D721Med (cell line): Measurements from ENCODE around the gene SNX12.
A peak's percentile ranks its signal among the peaks of the same experiment; 100 is the strongest.

Experiments
- DNase-seq: peaks from one replicate; pipeline ENCODE4 v3.0.0; 2011; ENCODE audit warnings: low spot score; ENCODE audit not compliant: insufficient read length
- FAIRE-seq: peaks from 2 replicates; lab custom pipeline; 2011; peaks lifted over from hg19 to GRCh38; lab: Jason Lieb, UNC
- TF ChIP-seq, protein P1 (sequence below): IDR thresholded peaks from 2 replicates; pipeline ENCODE4 v1.5.1; 2012; ENCODE audit warnings: mild to moderate bottlenecking, control low read depth; ENCODE audit not compliant: insufficient read depth; ENCODE audit errors: missing control alignments

Gene SNX12

DNA sequence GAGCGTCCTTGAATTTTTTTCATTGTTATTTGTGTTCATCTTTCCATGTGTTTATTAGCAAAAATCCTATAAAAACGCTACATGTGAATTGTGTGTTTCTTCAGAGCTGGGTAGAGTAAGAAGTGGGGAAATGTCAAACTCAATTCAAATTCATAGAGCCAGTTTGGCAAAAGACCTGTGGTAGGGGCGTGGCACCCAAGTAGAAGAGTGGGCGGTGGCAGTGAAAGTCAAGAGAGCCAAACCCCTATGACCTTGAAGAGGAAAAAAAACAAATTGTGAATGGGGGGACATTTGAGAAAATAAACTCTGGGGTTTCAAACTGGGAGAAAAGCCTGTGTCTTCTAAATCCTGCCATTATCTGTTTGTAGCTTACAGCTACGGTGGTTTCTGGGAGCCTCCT lies 23.1 kb upstream of the SNX12 start:
- TF ChIP-seq, protein P1, sequence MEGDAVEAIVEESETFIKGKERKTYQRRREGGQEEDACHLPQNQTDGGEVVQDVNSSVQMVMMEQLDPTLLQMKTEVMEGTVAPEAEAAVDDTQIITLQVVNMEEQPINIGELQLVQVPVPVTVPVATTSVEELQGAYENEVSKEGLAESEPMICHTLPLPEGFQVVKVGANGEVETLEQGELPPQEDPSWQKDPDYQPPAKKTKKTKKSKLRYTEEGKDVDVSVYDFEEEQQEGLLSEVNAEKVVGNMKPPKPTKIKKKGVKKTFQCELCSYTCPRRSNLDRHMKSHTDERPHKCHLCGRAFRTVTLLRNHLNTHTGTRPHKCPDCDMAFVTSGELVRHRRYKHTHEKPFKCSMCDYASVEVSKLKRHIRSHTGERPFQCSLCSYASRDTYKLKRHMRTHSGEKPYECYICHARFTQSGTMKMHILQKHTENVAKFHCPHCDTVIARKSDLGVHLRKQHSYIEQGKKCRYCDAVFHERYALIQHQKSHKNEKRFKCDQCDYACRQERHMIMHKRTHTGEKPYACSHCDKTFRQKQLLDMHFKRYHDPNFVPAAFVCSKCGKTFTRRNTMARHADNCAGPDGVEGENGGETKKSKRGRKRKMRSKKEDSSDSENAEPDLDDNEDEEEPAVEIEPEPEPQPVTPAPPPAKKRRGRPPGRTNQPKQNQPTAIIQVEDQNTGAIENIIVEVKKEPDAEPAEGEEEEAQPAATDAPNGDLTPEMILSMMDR, result no peak
- FAIRE-seq, result no peak
- DNase-seq, result no peak

DNA sequence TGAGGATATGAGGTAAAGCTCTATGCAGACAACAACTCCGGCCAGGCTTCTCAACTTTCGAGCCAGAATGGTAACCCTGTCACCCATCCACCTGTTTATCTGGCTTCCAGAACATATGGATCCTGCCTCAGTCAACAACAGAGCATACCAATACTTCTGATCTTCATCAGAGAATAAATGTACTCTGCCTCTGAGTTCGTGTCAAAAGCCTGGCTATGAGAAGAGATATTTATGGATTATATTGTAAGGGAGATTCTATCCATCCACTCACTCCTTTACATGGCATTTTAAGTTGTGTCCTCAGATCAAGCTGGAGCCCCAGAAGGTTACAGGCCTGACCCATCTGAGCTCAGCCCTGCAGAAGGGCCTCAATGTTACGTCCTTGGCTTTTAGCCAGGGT lies 17.8 kb upstream of the SNX12 start:
- TF ChIP-seq, protein P1, result no peak
- no peak for FAIRE-seq
- DNase-seq, result no peak

DNA sequence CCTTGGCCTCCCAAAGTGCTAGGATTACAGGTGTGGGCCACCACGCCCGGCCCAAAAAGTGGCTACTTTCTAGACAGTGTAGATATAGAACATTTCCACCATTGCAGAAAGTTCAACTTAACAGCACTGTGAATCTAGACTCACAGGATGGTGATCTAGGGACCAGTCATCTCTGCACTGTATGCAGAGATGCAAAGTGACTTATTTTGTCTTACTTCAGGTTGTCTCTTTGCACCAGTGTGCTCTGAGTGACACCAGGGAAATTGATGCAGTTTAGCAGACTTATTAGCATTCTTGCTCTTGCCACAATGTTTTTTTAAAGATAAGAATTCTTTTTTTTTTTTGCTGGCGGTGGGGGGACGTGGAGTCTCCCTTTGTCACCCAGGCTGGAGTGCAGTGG lies 14.7 kb upstream of the SNX12 start:
- TF ChIP-seq, protein P1, result no peak
- FAIRE-seq (no peak), DNase-seq (no peak)

DNA sequence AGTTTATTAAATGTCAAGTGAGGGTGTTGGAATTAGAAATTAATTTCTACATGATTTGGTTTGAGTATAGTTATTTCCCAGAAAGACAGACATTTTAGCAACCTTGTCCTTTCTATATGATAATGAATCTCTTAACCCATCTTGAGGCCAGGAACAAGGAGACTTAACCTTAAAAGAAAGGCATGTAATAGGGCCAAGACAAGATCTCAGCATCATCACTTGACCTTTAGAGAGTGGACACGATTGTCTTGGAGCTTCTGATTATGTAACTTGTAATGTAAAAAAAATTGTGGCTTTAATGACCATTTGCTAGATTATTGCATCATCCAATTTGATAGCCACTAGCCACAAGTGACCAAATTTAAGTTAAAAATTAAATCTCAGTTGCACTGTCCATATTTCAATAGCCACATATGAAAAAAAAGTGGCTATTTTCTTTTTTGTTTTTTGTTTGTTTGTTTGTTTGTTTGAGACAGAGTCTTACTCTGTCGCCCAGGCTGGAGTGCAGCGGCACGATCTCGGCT lies 14.1 kb upstream of the SNX12 start:
- DNase-seq (no peak), FAIRE-seq (no peak)
- TF ChIP-seq, protein P1, result no peak

DNA sequence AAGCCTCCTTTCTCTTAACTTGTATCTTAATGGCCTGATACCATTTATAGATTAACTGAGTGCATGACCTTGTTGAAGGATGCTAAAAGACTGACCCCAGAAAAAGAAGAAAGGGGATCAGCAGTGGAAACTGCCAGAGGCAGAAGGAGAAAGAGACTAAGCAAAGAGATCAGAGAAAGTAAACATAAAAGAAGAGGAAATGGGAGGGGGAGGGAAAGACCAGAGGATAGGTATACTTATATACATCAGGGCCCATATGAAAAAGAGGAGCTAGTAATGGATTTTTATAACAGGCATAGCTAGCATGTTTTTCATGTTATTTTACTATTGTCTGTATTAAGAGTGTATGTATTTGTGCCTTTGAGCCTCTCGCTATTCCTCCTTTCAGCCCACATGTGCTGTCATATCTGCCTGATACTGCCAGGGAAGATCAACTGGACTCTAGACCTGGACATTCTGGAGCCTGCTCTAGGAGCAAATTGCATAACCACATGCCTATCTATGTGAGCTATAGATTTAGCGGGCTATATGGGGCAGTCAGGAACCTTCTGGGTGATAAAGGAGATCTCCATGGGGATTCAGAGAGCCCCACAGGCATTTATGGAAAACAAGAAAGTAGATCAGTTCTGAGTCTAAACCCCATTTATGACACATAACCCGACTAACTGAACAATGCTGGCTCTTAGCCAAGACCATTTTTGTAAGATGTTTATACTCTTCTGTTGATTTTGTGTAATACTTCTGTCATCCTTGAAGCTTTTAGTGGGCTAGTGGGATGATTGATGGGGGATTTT lies 13.4 kb upstream of the SNX12 start:
- DNase-seq (no peak), FAIRE-seq (no peak)
- TF ChIP-seq, protein P1, result no peak

DNA sequence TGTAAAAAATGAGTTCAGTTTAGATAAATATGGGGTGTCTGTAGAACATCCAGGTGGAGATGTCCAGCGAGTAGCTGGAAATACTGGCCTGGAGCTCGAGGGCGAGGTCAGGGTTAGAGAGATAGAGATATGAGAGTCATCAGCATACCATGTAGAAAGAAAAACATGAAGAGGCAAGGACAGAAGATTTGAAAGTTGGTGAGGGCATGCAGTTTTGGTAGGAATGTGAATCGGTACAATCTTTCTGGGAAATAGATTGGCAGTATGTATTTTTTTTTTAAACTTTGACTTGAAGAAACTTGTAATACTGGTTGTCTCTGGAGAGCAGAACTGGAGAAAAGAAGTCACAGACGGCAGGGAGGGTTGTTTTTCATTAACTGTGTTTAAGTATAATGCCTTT lies 2.4 kb upstream of the SNX12 start:
- TF ChIP-seq, protein P1, result no peak
- DNase-seq (no peak), FAIRE-seq (no peak)

DNA sequence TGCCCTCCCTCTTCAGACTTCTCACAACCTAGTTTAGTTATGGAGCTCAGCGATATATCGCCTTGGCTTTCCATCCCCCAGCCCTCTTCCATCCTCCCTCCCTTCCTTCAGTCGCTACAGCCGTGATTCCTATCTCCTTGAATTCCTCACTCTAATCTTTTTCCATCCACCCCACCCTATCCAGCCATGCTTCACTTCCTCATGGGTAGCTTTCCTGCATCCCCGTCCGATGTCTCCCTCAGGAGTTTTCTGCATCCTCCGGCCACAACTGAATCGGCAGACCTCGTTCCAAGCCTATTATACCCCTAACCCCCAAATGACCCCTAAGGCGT lies 456 bp downstream of the SNX12 start:
- TF ChIP-seq, protein P1, result no peak
- DNase-seq, result peak; percentile 15
- no peak for FAIRE-seq
